ENCODE results near the gene MSANTD1. TPM values are rescaled to one million over a fixed set of nuclear protein-coding genes. Genes with fewer than 3 reads are reported as not detected.

The MSANTD1 gene
- total and polyA plus RNA-seq, 2 donors (not counting 3 experiments of a cell fraction or from before 2014, with no cell fraction given), result 0.14 to 1.2 TPM

DNA sequence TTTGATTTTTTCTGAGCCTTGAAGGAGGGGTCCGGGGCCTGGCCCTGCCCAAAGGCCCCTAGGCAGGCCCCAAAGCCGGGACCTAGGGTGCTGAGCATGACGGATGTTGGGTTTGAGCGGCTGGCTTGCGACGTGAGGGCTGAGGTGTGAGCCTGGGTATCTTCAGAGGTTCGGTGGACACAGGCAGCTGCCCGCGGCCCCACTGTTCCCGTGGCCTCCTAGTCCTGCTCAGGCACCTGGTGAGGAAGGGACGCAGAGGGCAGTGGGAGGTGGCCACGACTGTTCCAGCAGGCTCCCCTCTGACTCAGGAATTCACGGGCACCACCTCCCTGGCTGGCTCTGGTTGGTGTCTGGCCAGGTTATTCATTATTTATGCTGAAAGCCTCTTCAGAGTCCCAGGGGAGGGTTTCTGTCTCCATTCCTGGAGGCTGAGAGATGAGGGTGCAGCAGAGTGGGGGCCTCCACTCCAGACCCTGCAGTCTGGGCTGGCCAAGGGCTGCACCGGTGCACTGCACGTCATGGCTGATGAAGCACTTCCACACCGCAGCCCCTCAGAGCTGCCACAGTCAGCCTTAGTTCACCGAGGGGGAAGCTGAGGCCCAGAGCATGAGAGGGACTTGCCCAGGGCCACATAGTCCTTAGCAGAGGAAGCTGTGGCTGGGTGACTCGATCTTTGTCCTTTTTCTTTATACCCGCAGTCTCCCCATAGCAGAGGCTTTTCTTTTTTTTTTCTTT lies 2.2 kb downstream of the MSANTD1 start:
- Histone ChIP-seq H3K9me3 (replicated peaks; ENCODE audit: control insufficient read depth, insufficient read depth, low read length) (no peaks in the 10 kb centered on the region), H3K4me2 (ENCODE audit: insufficient read depth, low read length) (no peak overlapping the region), H3K27me3 (ENCODE audit: control insufficient read depth in 2 of 2, insufficient read depth in 2 of 2, low read length in 2 of 2) (no peaks in the 10 kb centered on the region), H3K4me3 (replicated peaks in 1 of 3; ENCODE audit: insufficient read depth in 1 of 3, low read depth in 1 of 3, low read length in 3 of 3) (no peak overlapping the region), H2AFZ (ENCODE audit: low read depth, low read length) (no peak overlapping the region), H3K79me2 (ENCODE audit: control insufficient read depth, insufficient read depth, low read length) (no peaks in the 10 kb centered on the region), H4K20me1 (replicated peaks; ENCODE audit: control insufficient read depth, extremely low read depth, insufficient read depth, low read length) (no peaks in the 10 kb centered on the region), H3K36me3 (ENCODE audit: control insufficient read depth in 2 of 2, extremely low read depth in 1 of 2, insufficient read depth in 2 of 2, low read length in 2 of 2) (no peaks in the 10 kb centered on the region), H3K9me1 (replicated peaks; ENCODE audit: control insufficient read depth, extremely low read depth, insufficient read depth, low read length) (no peaks in the 10 kb centered on the region), H3K27ac (ENCODE audit: insufficient read depth, low read depth, low read length) (no peak overlapping the region), H3K4me1 (ENCODE audit: control insufficient read depth, extremely low read depth, insufficient read depth, low read length) (no peaks in the 10 kb centered on the region), H3K9ac (replicated peaks; ENCODE audit: extremely low read depth, insufficient read depth, low read length) (no peak overlapping the region)
- FAIRE-seq (no peak), DNase-seq (ENCODE audit: low read depth, low spot score) (no peak)
- dilution Hi-C loops (cut with MboI; ENCODE audit: extremely low pct_ligation_motif_present, low sequenced_read_pairs), result no loop called here
- intact Hi-C loops (cut with micrococcal nuclease), result no loop called here
- TF ChIP-seq MAX (IDR thresholded peaks at IDR 0.05; ENCODE audit: insufficient read depth, insufficient read length), result no peak
- TF ChIP-seq EZH2 (IDR thresholded peaks at IDR 0.05; ENCODE audit: borderline replicate concordance, low read depth, low read length, severe bottlenecking), result no peak
- BruUV-seq (replicated peaks), result no TSS peak
- ChIA-PET POLR2A (no interaction called here), CTCF (no interaction called here)

DNA sequence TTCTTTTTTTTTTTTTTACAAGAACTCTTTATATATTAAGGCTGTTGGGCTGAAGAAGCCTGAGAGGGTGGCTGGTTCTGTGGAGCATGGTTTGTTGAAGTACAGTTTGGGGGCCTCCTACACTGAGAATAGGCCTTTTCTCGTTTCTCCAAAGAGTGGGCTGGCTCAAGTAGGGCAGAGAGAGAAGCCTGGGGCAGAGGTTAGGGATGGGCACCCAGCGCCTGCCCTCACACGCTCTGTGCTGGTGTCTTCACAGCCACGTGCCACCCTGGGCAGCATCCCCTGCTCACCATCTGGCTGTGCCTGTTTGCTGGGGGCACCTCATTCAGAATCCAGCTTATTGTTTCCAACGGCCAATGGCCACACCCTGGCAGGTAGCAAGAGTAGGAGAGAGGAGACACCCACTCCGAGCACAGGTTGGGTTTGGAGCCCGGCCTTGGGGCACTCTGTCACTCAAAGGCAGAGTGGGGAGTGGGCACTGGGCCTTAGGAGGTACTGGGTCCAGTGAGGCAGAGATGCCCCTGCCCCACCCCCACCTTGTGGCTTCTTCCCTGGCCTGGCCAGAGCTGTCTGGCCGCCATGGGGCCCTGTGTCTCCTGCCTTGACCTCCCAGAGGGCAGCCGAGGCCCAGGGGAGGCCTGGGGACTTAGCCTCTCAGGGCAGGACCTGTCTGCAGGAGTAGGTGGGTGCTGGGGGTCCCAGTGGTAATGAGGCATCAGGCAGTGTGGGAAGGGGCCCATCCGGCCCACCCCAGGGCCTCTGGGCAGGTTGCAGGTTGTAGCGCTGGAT lies 2.9 kb downstream of the MSANTD1 start:
- H3K9me1 ChIP-seq (replicated peaks; ENCODE audit: control insufficient read depth, extremely low read depth, insufficient read depth, low read length), result no peaks in the 10 kb centered on the region
- H3K27ac ChIP-seq (ENCODE audit: insufficient read depth, low read depth, low read length), result no peak overlapping the region
- no peaks in the 10 kb centered on the region for H3K4me1 ChIP-seq (ENCODE audit: control insufficient read depth, extremely low read depth, insufficient read depth, low read length)
- no TSS peak for BruUV-seq (replicated peaks)
- intact Hi-C loops (cut with micrococcal nuclease) (no loop called here), dilution Hi-C loops (cut with MboI; ENCODE audit: extremely low pct_ligation_motif_present, low sequenced_read_pairs) (no loop called here)
- H3K36me3 ChIP-seq (ENCODE audit: control insufficient read depth in 2 of 2, extremely low read depth in 1 of 2, insufficient read depth in 2 of 2, low read length in 2 of 2), result no peaks in the 10 kb centered on the region
- FAIRE-seq (no peak), DNase-seq (ENCODE audit: low read depth, low spot score) (no peak)
- no peak overlapping the region for H2AFZ ChIP-seq (ENCODE audit: low read depth, low read length)
- POLR2A ChIA-PET, result no interaction called here
- no peaks in the 10 kb centered on the region for H4K20me1 ChIP-seq (replicated peaks; ENCODE audit: control insufficient read depth, extremely low read depth, insufficient read depth, low read length)
- CTCF ChIA-PET, result interaction anchor here (1.0 kb wide), 1 partner anchor 229 kb away, joined by 3 read pairs; no protein-coding TSS in a partner anchor
- H3K79me2 ChIP-seq (ENCODE audit: control insufficient read depth, insufficient read depth, low read length), result no peaks in the 10 kb centered on the region
- H3K4me2 ChIP-seq (ENCODE audit: insufficient read depth, low read length), result no peak overlapping the region
- no peak overlapping the region for H3K9ac ChIP-seq (replicated peaks; ENCODE audit: extremely low read depth, insufficient read depth, low read length)
- H3K4me3 ChIP-seq (replicated peaks in 1 of 3; ENCODE audit: insufficient read depth in 1 of 3, low read depth in 1 of 3, low read length in 3 of 3), result no peak overlapping the region
- H3K27me3 ChIP-seq (ENCODE audit: control insufficient read depth in 2 of 2, insufficient read depth in 2 of 2, low read length in 2 of 2), result no peaks in the 10 kb centered on the region
- TF ChIP-seq MAX (IDR thresholded peaks at IDR 0.05; ENCODE audit: insufficient read depth, insufficient read length) (no peak), POLR2AphosphoS5 (IDR thresholded peaks at IDR 0.05; ENCODE audit: insufficient read depth, low read depth, low read length) (no peak)
- H3K9me3 ChIP-seq (replicated peaks; ENCODE audit: control insufficient read depth, insufficient read depth, low read length), result no peaks in the 10 kb centered on the region
